T-helper 22 cell (primary cell): ENCODE results near the gene SLC18A2.
"Not testable (repeated sequence)": the region's sequence is repeated elsewhere in the genome, so short reads cannot be mapped to it uniquely, and the experiment has no call there.

Source experiments
- DNase-seq: peaks from one replicate; pipeline ENCODE4 v3.0.0-alpha.2; 2020; ENCODE audit warnings: low read depth

Gene SLC18A2

DNA sequence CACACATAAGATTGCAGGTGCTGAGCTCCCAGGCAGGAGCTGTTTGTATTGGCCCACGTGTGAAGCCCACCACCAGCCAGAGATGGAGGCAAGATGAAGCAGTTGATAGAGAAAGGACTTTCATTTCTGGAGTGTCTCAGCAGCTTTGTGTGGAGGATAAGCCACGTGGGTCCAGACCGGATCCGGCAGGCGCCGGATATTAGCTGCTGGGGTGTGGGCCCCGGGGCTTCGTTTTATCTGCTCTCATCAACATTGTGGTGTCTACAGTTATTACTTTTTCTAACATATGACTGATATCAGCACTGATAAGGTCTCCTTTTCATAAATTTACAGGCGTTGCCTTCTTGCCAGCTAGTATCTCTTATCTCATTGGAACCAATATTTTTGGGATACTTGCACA lies 25.5 kb downstream of the SLC18A2 start:
- DNase-seq: no peak

DNA sequence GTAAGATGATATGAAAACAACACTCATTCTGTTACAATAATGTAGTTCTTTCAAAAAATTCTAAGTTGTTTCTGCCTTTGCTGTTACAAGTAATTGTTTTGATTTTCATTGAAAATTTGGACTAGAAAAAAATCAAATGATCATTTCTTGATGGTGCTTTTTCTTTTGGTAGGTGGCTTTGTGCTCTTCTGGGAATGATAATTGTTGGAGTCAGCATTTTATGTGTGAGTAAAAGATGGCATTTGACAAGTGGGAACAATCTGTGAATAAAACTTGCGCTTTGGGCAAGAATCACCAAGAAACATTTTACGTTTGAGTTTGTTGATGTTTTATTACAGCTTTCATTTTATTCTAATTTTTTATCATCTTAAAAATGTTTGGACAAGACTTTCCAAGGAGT lies 25.9 kb downstream of the SLC18A2 start:
- no peak for DNase-seq

DNA sequence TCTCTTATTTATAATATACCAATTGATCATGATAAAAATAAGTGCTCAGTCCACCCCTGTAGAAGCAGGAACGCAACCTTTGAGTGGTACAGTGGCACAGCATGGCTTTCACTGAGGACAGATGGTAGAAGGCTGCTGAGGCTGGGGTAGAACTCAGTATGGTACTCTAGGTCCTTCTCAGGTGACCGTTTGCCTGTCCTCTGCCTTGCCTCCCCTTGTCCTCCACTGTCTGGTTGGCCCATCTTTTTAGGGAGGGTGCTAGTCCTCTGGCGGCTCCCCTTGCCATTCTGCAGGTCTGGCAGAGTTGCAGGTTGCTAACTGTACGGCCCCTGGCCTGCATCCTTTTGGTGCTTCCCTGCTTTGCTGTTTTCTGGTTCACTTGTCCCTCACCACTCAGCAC lies 27.3 kb downstream of the SLC18A2 start:
- DNase-seq: no peak

DNA sequence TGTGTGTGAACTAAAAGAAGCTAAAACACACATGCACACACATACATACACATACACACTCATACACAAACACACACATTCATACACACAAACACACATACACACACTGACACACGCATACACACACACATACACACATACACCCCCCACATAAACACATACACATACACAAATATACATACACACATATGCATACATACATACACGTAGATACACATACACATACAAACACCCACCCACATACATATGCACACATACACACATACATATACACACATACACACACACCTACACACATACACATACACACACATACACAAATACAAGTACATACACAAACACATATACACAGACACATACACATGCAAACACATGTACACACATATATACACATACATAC lies 28.0 kb downstream of the SLC18A2 start:
- DNase-seq: no peak

DNA sequence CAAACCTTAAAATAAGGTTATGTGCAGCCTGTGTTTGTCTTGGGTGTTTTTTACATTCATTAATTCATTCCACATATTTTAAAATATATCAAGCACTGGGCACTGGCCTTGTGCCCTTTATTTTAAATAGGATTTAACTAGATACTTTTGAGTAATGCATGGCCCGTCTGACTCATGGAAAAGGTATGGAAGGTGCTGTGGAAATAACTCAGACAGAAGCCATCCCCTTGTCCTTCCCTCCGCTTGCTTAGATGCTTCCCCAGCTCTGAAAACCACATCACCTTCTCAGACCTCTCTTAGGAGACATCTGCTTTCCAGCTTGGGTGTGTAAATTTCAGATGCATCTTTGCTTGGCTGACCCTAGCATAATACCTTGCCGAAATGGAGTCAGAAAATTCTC lies 30.5 kb downstream of the SLC18A2 start:
- no peak for DNase-seq

DNA sequence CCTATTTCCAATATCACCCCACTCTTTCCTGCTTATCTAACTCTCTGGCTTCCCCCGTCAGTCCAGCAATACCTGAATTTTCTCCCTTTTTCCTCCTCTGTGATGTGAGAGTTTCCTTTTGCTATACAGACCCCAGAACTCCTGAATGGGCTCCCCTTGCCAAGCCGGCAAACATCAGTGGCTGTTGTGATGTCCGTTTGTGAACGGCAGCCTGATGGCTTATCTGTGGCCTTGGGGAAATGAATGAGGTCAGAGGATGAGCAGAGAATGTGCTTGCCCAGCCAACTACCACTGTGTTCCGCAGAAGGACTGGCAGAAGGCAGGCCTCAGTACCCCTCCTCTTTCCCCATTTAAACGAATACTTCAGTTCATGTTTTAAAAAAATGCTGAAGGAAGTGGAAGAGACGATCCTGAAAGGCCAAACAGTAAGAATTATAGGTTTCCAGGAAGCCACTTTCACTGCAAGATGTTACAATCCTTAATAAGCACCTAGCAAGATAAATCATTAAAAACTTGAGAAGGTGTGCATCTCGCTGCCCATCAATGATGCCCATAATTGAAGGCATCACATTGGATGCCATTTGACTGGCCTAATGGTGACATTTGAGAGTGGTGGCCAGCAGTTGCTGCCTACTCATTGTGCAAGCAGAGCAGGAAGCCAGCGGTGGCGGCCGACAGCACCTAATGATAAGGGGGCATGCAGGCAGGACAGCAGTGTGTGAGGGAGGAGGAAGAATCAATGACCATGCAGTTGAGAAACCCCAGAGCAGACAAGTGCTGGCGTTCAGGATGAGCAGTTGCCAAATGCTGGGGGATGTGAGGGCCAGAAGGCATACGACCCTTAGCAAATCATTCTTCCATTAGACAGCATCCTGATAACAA lies 31.5 kb downstream of the SLC18A2 start:
- DNase-seq: no peak

DNA sequence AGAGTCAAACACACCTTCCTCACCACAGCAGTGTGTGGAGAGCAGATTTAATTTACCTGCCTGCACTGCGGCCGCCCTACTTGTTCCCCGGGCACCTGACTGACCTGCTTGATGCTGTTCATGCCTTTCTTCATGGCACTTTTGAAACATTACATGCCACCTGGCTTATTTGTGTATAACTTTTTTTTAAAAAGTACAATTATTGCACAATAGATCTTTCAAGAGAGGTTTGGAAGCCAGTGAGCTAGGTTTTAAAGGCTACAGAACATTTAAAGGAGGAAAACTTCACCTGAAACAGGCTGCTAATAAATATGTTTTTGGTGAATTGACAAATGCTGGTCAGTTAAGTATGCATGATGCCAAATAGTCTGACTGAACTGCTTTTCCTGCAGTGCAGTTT lies 33.1 kb downstream of the SLC18A2 start:
- no peak for DNase-seq

DNA sequence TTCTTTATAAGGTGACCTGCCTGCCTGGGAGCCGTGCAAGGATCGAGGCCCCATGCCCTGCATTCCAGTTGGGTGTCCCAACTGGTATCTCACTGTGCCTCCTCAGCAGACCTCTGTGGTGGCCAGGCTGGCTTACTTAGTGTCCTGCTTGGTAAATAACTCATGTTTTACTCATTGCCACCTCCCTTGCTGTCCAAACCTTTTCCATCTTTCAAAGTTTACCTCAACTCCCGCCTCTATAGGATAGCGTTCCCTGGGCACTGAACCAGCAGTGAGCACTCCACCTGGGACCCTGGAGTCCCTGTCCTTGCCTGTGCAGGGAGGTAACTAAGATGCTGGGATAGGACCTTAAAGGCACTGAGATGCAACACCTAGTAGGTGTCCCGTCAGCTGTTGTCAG lies 33.6 kb downstream of the SLC18A2 start:
- no peak for DNase-seq

DNA sequence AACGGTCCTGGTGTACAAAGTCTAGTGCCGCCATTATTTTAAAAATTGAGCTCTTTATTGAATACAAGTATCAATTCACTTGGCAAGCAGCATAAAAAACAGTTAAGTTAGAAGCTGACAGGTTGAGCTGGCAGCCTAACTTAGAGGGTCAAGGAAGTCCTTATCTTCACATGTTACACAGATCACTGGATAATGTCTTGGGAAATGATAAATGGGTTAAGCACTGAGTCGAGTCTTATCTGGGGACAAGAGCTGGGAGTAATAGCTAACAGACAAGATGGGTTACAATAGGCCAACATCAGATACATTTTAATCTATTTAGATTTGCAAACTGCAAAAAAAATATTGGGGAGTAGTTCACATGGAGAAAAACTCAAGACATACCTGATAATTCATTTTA lies 34.2 kb downstream of the SLC18A2 start:
- DNase-seq: no peak

DNA sequence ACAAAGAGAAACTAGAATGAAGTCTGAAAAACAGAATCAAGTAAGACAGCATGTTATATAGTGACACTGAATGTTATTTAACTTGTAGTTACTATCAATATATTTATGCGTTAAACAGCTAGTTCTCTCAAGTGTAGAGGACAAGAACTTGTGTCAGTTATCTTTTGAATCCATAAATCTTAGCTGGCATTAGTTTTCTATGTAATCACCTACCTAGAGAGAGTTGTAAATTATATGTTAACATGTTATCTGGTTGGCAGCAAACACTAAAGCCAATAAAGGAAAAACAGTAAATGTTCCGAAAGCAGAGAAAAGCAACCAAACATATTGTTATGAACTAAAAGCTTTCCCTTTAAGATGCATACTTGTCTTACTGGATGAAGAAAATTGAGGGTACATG lies 36.8 kb downstream of the SLC18A2 start:
- no peak for DNase-seq

DNA sequence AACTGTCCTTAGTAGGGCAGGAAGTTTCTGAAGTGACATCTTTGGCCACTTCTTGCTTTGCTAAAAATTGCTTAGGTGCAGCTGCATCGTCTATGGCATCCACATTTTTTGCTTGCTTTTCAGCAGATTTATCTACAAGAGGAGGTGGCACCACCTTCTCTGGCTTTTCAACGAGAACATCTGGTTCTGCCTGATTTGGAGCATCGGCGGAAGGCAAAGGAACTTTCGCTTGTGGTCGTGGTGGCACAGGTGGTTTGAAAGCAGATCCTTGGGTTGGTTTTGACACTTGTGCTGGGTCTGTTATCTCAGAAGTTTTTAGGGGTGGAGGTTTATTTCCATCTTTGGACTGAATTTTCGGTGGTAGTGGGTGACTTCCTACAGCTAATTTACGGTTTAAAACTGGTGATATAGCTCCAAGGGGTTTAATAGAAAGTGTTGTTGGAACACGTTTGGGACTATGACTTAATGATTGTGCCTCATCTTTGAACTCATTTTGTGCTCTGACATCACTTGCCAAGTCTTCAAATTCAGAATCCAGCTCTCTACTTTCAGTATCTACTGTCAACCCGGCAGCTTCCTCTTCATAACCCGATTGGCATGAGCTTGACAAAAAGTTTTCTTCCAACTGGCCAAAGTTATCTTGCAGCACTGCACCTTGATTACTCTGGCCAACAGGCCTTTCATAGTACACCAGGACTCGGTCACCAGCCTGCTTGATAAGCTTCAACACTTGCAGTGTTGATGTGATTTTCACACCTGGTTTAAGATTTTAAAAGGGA lies 44.0 kb downstream of the SLC18A2 start:
- DNase-seq: no peak

DNA sequence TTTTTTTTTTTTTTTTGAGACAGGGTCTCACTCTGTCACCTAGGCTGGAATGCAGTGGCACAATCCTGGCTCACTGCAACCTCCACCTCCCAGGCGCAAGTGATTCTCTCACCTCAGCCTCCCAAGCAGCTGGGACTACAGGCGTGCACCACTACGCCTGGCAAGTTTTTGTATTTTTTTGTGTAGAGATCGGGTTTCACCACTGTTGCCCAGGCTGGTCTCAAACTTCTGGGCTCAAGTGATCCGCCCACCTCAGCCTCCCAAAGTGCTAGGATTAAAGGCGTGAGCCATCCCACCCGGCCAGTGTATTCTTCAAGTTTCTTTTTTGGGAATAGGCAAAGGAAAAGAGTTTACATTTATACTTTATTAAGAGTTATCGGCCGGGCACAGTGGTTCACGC lies 50.0 kb downstream of the SLC18A2 start:
- DNase-seq: not testable (repeated sequence)

DNA sequence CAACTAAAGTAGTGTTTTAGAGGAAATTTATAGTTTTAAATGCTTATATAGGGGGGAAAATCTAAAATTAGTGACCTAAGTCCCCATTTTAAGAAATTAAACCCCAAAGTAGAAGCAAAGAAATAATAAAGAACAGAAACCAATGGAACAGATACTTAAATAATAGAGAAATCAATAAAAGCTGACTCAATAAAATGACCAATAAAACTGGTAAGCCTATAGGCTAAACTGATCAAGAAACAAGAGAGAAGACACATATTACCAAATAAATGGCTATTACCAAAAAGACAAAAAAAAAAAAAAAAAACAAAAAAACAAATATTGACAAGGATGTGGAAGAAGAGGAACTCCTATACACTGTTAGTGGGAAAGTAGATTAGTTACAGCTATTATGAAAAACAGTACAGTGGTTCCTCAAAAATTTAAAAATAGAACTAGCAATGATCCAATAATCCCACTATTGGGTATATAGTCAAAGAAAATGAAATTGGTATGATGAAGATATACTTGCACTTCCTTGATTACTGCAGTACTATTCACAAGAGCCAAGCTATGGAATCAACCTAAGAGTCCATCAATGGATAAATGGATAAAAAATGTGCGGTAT lies 53.2 kb downstream of the SLC18A2 start:
- DNase-seq: no peak

DNA sequence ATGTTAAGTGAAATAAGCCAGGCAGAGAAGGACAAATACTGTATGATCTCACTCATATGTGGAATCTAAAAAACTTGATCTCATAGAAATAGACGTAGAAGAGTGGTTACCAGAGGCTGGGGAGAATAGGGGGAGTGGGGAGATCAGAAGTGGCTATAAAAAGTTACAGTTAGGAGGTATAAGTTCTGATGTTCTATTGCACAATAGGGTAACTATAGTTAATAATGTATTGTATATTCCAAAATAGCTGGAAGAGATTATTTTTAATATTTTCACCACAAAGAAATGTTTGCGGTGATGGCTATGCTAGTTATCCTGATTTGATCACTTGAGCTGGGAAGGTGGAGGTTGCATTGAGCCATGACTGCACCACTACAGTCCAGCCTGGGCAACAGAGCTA lies 53.8 kb downstream of the SLC18A2 start:
- DNase-seq: no peak

DNA sequence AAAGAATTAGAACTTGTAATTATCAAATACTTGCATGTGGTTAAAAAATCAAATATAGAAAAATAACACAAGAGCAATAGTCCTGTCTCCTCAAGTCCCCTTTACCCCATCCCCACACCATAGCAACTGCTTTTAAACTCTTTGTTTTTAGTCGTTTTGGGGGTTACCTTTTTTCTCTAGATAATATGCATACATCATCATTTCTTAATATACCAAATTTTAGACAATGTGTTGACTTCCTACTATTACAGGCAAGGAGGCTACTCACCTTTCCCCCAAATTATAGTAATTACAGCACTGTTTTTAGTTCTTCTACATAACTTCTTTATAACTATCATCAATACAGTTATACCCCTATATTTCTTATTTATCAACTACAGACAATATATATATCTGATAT lies 57.3 kb downstream of the SLC18A2 start:
- no peak for DNase-seq

DNA sequence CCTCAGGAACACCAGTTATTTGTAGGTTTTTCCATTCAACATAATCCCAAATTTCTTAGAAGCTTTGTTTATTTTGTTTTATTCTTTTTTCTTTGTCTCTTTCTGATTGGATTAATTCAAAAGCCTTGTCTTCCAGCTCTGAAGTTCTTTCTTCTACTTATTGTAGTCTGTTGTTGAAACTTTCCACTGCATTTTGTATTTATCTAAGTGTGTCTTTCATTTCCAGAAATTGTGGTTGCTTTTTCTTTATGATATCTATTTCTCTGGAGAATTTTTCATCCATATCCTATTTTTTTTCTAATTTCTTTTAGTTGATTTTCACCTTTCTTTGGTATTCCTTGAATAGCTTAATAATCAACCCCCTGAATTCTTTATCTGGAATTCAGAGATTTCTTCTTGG lies 58.5 kb downstream of the SLC18A2 start:
- no peak for DNase-seq

DNA sequence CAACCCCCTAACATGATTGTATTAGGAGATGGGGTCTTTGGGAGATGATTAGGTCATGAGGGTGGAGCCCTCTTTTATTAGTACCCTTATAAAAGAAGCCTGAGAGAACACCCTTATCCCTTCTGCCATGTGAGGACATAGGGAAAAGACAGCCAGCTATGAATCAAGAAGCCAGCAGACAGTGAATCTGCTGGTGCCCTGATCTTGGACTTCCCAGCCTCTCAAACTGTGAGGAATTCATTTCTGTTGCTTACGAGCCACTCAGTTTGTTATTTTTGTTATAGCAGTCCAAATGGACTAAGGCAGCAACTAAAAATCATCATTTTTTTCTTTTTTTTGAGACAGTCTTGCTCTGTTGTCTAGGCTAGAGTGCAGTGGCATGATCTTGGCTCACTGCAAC lies 59.8 kb downstream of the SLC18A2 start:
- DNase-seq: no peak

DNA sequence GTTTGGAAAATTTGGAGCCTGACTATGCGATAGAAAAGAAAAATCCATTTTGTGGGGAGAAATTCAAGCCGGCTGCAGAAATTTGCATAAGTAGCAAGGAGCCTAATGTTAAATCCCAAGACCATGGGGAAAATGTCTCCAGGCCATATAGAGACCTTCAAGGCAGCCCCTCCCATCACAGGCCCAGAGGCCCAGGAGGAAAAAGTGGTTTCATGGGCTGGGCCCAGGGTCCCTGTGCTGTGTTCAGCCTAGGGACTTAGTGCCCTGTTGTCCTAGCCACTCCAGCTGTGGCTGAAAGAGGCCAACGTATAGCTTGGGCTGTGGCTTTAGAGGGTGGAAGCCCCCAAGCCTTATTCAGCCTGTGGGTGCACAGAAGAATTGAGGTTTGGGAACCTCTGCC lies 62.5 kb downstream of the SLC18A2 start:
- DNase-seq: not testable (repeated sequence)

DNA sequence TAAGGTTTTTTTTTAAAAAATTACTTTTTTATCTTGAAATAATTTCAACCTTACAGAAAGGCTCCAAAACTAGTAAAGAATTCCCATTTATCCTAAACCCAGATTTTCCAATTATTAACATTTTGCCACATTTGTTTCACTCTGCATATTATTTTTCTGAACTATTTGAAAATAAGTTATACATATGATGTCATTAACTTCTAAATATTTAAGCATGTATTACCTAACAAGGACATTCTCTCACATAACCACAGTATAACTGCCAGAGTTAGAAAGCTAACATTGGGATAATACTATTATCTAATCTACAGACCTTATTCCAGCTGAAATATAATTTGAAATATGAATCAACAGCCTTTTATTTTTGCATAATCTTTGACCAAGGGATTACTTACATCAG lies 65.8 kb downstream of the SLC18A2 start:
- no peak for DNase-seq

DNA sequence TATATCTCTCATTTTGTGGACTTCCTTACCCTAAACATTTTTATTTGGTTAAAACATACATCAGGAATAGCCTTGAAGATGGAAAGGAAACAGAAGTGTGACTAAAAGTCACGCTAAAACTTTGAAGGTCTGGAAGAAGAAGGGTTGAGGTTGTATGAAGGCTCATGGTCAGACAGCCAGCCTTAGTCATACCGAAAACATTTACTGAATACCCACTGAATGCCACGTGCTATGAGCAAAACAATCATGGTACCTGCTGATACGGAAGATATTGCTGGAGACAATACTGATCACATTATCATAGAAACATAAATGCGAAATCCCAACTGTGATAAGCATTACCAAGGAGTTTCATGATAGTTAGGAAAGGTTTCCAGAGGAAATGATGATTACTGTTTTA lies 70.3 kb downstream of the SLC18A2 start:
- no peak for DNase-seq

DNA sequence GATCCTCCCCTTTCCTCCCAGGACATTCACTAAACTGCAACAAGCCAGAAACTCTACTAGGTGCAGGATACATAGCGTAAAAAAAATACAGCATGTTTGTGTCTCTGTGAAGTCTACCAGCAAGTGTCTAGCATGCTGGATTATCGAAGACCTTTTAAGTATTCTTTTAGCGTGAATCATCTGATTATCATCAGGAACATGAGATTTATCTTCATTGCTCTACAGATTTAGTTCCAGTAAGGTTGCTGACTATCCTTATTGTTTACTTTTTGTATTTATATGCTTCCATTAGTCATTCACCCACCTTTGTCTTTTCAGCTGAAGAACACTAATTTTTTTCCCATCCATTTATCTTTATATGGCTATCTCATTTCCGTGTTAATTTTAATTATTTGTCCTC lies 71.5 kb downstream of the SLC18A2 start:
- no peak for DNase-seq

DNA sequence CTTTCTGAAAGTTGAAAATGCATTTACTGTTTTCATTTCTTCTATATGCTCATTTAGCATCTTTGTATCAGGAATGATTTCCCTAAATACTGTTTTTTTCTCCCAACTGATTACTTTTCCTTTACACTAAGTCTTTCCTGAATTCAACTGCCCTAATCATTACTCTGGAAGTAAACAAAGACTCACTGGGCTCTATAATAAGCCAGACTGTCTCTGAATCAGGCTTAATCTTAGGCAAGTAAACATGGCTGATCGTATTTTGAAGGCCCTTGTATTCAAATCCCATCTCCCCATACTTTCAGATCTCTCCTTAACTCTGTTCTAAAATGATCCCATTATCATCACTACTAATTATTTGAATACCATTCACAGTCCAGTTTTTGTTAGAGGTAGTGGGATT lies 72.7 kb downstream of the SLC18A2 start:
- DNase-seq: no peak

DNA sequence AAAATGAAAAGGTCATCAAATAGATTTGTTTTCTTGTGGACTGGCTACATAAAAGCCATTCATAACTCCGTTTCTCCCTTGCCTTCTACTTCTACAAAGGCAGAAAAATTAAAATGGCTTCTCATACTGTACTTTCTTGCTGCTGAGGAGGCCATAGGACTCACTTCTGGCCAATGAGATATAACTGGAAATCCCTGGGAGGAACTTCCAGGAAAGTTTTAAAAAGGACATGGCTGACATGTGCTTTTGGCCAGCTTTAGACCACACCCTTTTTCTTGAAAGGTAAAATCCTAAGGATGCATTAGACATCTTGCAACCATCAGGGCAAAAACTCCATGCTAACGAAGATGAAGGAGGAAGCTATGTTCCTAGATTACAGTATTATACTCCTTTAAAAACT lies 75.8 kb downstream of the SLC18A2 start:
- no peak for DNase-seq
